NCI-H1105 (cell line): ENCODE results near the gene CLC.
"Not testable (repeated sequence)": the region's sequence is repeated elsewhere in the genome, so short reads cannot be mapped to it uniquely, and the experiment has no call there.

Experiments used
- DNase-seq: peaks from one replicate; lab custom pipeline; 2025; lab: John Stamatoyannopoulos, UW

Gene CLC

GRCh38 chr19:39729594-39729993 is 8.2 kb downstream of the CLC start:
- DNase-seq: no peak

GRCh38 chr19:39728040-39728439 is 9.8 kb downstream of the CLC start:
- no peak for DNase-seq

DNA sequence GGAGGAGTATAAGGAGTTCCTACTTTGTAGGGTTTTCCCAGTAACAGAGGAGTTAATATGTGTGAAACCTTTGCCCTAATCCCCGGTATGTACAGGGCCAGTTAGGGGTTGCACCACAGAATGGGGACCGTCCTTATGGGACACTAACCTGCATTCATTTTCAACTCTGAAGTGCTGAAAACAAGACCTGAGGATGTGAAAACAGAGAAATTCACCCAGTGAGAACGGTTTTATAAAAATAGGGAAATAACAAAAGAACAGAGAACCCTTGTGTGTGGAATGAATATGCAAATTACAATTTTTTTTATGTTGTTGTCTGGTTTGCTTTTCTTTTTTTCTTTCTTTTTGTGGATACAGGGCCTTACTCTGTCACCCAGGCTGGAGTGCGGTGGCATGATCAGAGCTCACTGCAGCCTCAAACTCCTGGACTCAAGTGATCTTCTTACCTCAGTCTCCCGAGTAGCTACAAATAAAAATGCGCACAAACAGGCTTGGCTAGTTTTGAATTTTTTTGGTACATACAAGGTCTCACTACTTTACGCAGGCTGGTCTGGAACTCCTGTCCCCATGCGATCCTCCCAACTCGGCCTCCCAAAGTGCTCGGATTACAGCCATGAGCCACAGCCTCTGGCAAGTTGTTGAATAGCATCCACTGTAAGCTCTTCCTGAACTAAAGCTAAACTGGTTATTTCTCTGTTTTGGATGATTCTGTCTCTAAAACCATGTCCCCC is 10.6 kb downstream of the CLC start:
- no peak for DNase-seq

DNA sequence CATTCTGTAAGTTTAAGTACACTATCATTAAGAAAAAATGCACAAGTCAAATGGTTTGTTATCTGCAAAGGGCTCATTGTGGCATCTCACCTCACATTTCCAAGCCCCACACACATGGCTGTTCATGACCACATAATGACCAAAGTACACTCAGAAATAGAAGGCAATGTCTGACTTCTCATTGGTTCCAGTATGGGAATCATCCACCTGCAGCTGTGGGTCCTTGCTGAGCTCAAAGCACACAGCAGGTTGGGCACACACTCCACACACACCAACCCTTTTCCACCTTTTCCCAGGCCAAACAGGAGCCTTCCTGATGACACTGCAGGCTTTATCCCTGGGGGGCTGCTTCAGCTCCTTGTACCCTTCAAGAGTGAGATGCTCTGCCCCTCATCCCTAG is 11.8 kb downstream of the CLC start:
- no peak for DNase-seq

DNA sequence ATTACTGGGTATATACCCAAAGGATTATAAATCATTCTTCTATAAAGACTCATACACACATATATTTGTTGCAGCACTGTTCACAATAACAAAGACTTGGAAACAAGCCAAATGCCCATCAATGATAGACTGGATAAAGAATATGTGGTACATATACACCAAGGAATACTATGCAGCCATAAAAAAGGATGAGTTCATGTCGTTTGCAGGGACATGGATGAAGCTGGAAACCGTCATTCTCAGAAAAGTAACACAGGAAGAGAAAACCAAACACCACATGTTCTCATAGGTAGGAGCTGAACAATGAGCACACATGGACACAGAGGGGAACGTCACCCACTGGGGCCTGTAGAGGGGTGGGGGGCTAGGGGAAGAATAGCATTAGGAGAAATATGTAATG is 17.7 kb downstream of the CLC start:
- DNase-seq: not testable (repeated sequence)

DNA sequence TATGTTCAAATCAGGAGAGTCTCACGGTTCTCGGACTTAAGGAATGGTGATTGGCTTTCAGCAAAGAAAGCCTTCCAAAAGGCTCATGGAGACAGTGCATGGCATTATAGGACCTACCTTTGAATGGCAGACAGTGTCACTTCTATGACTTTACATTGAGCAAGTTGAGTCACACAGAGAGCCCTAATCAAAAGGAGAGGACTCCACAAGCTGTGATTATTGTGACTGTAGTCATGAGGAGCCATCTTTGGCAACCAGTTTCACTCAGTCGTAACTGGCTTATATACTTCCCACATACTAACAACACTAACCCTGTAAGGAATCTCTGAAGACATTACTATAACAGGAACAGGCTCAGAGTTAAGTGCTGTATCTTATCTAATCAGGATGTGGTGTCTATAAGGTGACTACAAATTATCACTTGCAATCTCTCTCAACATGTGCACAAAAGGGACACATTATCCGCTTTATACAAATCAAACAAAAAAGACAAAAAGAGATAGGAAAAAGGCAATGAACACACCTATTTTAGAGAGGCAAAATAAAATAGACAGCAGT is 27.4 kb downstream of the CLC start:
- no peak for DNase-seq

- DNase-seq: no peak
Measured at GRCh38 chr19:39709026-39709872, 28.6 kb downstream of the CLC start.

- no peak for DNase-seq
Measured at GRCh38 chr19:39708594-39708993, 29.2 kb downstream of the CLC start.

DNA sequence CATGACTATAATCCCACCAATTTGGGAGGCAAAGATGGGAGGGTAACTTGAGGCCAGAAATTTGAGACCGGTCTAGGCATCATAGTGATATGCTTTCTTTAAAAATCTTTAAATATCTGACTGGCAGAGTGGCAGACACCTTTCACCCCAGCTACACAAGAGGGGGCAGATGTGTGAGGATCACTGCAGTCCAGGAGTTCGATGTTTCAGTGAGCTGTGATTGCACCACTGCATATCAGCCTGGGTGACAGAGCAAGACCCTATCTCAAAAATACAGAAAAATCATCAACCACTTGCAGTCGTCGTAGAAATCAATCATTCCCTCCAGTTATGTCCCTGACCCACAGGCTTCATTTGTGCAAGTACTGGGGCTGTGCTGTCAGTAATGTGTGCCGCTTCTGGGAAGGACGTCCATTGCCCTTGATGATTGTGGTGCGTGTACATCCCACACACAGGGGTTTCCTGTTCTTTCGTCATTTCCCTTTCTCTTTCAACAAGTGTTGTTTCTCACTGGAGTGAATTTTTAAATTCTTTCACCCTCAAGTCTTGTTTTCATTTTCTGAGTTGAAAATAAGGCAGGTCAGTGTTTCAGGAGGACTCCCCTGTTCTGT is 32.1 kb downstream of the CLC start:
- DNase-seq: no peak

- DNase-seq: peak; percentile 4
Measured at GRCh38 chr19:39704181-39705044, 33.4 kb downstream of the CLC start, which contains the start of gene LGALS14. Gene LGALS14, plus strand, starts transcription at chr19:39704481. Its CDS starts 48 bp downstream, at chr19:39704529.

- no peak for DNase-seq
Measured at GRCh38 chr19:39701291-39701690, 36.5 kb downstream of the CLC start.

GRCh38 chr19:39698535-39698934 is 39.3 kb downstream of the CLC start:
- DNase-seq: no peak

DNA sequence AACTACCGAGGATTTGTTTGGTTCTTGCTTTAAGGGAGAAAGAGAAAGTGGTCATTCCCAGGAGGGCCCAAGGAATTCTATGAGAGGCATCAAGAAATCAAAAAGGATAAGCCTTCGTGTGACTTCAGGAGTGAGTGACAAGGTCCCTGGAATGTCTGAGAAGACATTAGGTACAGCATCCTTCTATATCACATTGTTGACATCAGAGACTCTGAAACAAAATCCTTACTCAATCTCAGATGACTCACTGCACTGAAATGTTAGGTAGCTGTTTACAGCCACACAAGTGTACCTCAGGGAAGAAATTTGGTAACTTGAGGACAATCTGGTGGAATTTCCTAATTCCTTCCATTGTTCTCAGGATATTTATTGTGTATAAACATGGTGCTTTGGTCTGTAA is 41.4 kb downstream of the CLC start:
- DNase-seq: no peak

DNA sequence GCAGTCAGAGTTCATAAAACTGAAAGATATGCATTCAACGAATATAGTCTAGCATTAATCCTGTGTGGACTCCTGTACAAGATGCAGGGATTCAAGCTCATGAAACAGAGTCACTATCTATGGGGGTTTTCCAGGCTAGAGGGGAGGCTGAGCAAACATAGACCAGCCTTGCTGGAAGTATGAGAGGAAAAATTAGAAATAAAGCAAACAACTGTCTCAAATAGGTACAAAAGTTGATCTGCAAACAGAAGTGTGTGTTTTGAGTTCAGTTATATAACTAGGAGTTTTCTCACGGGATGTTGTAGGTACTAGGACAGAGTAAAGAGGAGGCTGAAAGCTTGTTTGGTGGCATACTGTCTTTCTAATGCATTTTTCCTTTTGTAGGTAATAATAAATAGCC is 42.1 kb downstream of the CLC start:
- no peak for DNase-seq

- no peak for DNase-seq
Measured at GRCh38 chr19:39692822-39693221, 45.0 kb downstream of the CLC start.

DNA sequence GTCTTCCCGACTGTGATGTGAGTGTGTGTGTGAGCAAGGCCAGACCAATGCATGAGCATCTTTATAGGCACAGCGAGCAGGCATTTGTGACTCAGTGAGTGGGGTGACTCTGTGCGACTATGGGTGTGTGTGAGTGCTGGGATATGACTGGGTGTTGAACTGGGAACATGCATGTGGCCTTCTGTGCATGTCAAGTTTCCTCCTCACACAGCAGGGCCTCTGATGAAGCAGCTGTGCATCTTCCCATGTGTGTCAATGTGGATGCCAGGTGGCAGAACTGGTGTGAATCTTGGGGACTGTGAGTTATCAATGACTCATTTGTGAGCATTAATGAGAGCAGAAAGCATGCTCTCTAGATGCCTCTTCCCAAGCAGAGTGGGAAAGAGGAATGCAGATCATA is 45.7 kb downstream of the CLC start:
- DNase-seq: no peak

GRCh38 chr19:39688637-39689036 is 49.2 kb downstream of the CLC start:
- not testable (repeated sequence) for DNase-seq

GRCh38 chr19:39686739-39687138 is 51.1 kb downstream of the CLC start:
- DNase-seq: no peak

GRCh38 chr19:39684267-39684666 is 53.6 kb downstream of the CLC start:
- no peak for DNase-seq

DNA sequence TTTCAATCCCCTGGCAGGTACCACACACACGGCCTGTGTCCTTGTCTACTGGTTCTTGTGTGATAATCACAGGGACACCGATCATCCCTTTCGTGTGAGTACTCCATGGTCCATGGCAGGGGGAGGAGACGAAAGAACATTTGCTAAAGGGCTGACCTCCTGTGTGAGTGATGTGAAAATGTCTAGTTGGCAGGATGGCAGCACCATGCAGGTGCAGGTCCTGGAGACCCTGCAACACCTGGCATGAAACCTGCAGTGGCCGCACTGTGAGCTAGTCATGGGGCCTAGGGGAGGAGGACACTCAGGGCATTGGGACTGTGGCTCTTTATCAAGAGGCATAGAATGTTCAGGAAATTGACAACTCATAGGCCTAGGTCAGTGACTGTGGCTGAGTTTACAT is 56.4 kb downstream of the CLC start:
- no peak for DNase-seq
